Measurements from ENCODE around the gene NOA1.

NOA1 gene

DNA sequence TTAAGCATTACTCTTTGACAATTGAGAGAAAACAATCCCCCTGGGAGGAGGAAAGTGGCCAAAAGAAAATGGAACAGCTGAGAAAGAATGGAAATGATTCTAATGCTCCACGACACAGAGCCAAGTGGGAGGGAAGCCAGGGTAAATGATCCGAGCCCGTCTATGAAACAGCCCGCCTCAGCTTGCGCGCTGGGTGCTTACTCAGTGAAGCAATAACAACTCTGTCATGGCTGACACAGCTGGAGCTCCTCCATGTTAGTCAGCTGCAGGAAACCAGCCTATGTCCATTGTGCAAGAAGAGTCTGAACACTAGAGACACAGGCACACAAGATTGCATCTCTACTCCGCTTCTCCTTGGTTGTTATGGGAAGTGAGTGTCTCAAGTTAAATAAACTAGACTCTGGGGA is 19.3 kb downstream of the NOA1 start:
- no peak overlapping the region for H3K4me2 ChIP-seq (ENCODE audit: low read depth, low read length, poor library complexity, severe bottlenecking)
- no peaks in the 10 kb centered on the region for H4K20me1 ChIP-seq (ENCODE audit: low read depth, low read length)
- H3K27me3 ChIP-seq (ENCODE audit: low read length), result no peaks in the 10 kb centered on the region
- TF ChIP-seq EZH2phosphoT487 (conservative IDR thresholded peaks at IDR 0.05; ENCODE audit: low read length) (no peak), CTCF (IDR thresholded peaks at IDR 0.05; ENCODE audit: insufficient read depth, low read length, poor library complexity, severe bottlenecking) (no peak)
- H3F3A ChIP-seq (ENCODE audit: insufficient read depth), result no peaks in the 10 kb centered on the region
- no peaks in the 10 kb centered on the region for H3K79me2 ChIP-seq (ENCODE audit: insufficient read depth, low read length)
- H3K9me2 ChIP-seq (replicated peaks; ENCODE audit: insufficient read depth, low read length), result no peaks in the 10 kb centered on the region
- H2AFZ ChIP-seq (ENCODE audit: low read depth, low read length, severe bottlenecking), result no peak overlapping the region
- H3K9ac ChIP-seq (ENCODE audit: low read length), result no peak overlapping the region
- H3K9me3 ChIP-seq (ENCODE audit: insufficient read depth, low read length), result no peaks in the 10 kb centered on the region
- no peak overlapping the region for H3K27ac ChIP-seq (ENCODE audit: low read depth, low read length)
- no peak overlapping the region for H3K4me3 ChIP-seq (ENCODE audit: insufficient read depth, low read length, poor library complexity, severe bottlenecking)
- H3K36me3 ChIP-seq (ENCODE audit: low read length), result no peaks in the 10 kb centered on the region

GRCh38 chr4:56953680-56954520 is 23.5 kb downstream of the NOA1 start:
- H3K27ac ChIP-seq (ENCODE audit: low read depth, low read length), result no peak overlapping the region
- no peaks in the 10 kb centered on the region for H4K20me1 ChIP-seq (ENCODE audit: low read depth, low read length)
- H2AFZ ChIP-seq (ENCODE audit: low read depth, low read length, severe bottlenecking), result no peak overlapping the region
- H3F3A ChIP-seq (ENCODE audit: insufficient read depth), result no peaks in the 10 kb centered on the region
- no peak overlapping the region for H3K4me2 ChIP-seq (ENCODE audit: low read depth, low read length, poor library complexity, severe bottlenecking)
- no peaks in the 10 kb centered on the region for H3K36me3 ChIP-seq (ENCODE audit: low read length)
- TF ChIP-seq EZH2phosphoT487 (conservative IDR thresholded peaks at IDR 0.05; ENCODE audit: low read length) (no peak), CTCF (IDR thresholded peaks at IDR 0.05; ENCODE audit: insufficient read depth, low read length, poor library complexity, severe bottlenecking) (no peak)
- no peaks in the 10 kb centered on the region for H3K79me2 ChIP-seq (ENCODE audit: insufficient read depth, low read length)
- H3K9me3 ChIP-seq (ENCODE audit: insufficient read depth, low read length), result no peaks in the 10 kb centered on the region
- H3K9me2 ChIP-seq (replicated peaks; ENCODE audit: insufficient read depth, low read length), result no peaks in the 10 kb centered on the region
- no peaks in the 10 kb centered on the region for H3K27me3 ChIP-seq (ENCODE audit: low read length)
- H3K4me3 ChIP-seq (ENCODE audit: insufficient read depth, low read length, poor library complexity, severe bottlenecking), result no peak overlapping the region
- H3K9ac ChIP-seq (ENCODE audit: low read length), result no peak overlapping the region

- Histone ChIP-seq H3K36me3 (ENCODE audit: low read length) (no peaks in the 10 kb centered on the region), H3K79me2 (ENCODE audit: insufficient read depth, low read length) (no peaks in the 10 kb centered on the region), H3K4me2 (ENCODE audit: low read depth, low read length, poor library complexity, severe bottlenecking) (no peak overlapping the region), H3K27ac (ENCODE audit: low read depth, low read length) (no peak overlapping the region), H4K20me1 (ENCODE audit: low read depth, low read length) (no peaks in the 10 kb centered on the region), H3K9ac (ENCODE audit: low read length) (no peak overlapping the region), H3K27me3 (ENCODE audit: low read length) (no peaks in the 10 kb centered on the region), H3K4me3 (ENCODE audit: insufficient read depth, low read length, poor library complexity, severe bottlenecking) (no peak overlapping the region), H3F3A (ENCODE audit: insufficient read depth) (no peaks in the 10 kb centered on the region), H2AFZ (ENCODE audit: low read depth, low read length, severe bottlenecking) (no peak overlapping the region), H3K9me2 (replicated peaks; ENCODE audit: insufficient read depth, low read length) (no peaks in the 10 kb centered on the region), H3K9me3 (ENCODE audit: insufficient read depth, low read length) (no peaks in the 10 kb centered on the region)
- TF ChIP-seq EZH2phosphoT487 (conservative IDR thresholded peaks at IDR 0.05; ENCODE audit: low read length), result no peak
- no peak for TF ChIP-seq CTCF (IDR thresholded peaks at IDR 0.05; ENCODE audit: insufficient read depth, low read length, poor library complexity, severe bottlenecking)
Observed at GRCh38 chr4:56941403-56941802, 36.0 kb downstream of the NOA1 start.
